Activated CD4-positive, alpha-beta T cell treated with anti-CD3 and anti-CD28 coated beads, Interleukin-2, amount 50 U/mL, for 48 hours (primary cell): ENCODE data around the gene EMB.
A peak's percentile ranks its signal among the peaks of the same experiment; 100 is the strongest.
"Not testable (repeated sequence)": the region's sequence is repeated elsewhere in the genome, so short reads cannot be mapped to it uniquely, and the experiment has no call there.

ENCODE experiments used
- DNase-seq, 2 experiments: peaks; one replicate each; pipeline ENCODE4 v3.0.0-alpha.2; 2020

The EMB gene

GRCh38 chr5:50421184-50421950 lies 19.7 kb downstream of the EMB start:
- DNase-seq: not testable (repeated sequence)

GRCh38 chr5:50420343-50420935 lies 20.6 kb downstream of the EMB start:
- DNase-seq: no peak

GRCh38 chr5:50419656-50420055 lies 21.4 kb downstream of the EMB start:
- not testable (repeated sequence) for DNase-seq

- DNase-seq: not testable (repeated sequence)
Observed at GRCh38 chr5:50416637-50417036, 24.5 kb downstream of the EMB start.

GRCh38 chr5:50415912-50416311 lies 25.2 kb downstream of the EMB start:
- DNase-seq: no peak

- DNase-seq: not testable (repeated sequence)
Observed at GRCh38 chr5:50410932-50411331, 30.2 kb downstream of the EMB start.

DNA sequence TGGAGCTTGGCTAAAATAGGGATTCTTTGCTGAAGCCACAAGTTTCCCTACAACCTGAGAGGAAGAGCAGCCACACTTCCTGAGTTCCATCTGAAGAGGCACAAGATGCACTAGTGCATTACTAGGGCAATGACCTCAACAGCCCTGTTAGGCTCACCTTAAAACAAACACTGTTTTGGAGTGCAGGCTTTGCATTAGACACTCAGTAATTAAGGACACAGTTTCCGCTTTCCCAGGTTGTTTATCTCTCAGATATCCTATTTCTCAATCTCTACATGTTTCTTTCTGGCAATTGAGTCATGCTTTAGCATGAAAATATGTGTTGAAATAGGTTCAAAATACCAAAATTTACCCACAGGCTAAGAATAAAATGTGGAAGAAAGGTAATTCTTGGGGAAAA lies 34.2 kb downstream of the EMB start:
- no peak for DNase-seq

DNA sequence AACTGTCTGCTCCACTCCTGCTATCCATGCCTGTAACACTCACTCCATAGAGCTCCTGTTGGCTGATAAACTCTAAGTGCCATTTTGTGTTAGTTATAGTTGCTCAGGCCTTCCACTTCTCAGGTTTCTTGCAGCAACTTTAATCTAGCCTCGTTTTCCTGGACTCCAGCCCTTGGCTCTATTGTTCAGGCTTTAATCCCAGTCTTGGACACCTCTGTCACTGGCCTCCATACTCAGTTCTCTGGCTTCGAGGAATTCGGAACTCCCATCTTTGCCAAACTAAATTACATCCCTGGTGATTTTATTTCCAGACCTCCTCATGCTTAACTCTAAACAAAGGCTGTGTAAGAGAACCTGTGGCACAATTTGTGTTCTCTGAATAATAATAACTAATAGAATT lies 39.8 kb downstream of the EMB start:
- DNase-seq: no peak

DNA sequence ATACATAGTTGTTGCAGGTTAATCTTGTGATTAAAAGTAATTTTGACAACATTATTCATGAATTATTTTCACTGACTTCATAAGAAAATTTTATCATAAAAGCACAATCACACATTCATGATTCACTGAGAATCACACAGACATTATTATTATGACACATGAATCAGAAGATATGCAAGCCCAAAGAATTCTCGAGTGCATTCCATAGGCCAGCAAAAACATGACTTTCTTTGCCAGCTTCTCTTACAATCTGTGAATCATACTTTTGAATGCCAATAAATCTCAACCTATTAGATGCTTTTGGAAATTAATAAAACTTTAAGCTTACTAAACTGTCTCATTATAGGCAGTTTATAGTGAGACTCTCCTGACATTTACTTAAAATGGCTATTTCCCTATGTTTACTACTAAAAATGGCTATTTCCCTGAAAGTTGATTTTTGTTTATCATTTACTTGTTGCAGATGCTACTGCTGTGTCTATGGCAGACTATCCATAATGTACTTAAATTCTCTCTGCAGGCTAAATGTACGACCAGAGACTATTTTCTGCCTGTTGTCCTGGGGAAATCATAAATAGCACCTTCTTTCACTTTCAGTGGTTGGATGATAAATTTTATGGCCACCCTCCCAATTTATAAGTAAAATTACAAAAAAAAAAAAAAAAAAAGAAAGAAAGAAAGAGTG lies 47.0 kb downstream of the EMB start:
- DNase-seq: not testable (repeated sequence)

DNA sequence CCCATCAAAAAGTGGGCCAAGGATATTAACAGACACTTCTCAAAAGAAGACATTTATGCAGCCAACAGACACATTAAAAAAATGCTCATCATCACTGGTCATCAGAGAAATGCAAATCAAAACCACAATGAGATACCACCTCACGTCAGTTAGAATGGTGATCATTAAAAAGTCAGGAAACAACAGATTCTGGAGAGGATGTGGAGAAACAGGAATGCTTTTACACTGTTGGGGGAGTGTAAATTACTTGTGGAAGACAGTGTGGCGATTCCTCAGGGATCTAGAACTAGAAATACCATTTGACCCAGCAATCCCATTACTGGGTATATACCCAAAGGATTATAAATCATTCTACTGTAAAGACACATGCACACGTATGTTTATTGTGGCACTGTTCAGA lies 48.8 kb downstream of the EMB start:
- not testable (repeated sequence) for DNase-seq

GRCh38 chr5:50384381-50384780 lies 56.7 kb downstream of the EMB start:
- not testable (repeated sequence) for DNase-seq

DNA sequence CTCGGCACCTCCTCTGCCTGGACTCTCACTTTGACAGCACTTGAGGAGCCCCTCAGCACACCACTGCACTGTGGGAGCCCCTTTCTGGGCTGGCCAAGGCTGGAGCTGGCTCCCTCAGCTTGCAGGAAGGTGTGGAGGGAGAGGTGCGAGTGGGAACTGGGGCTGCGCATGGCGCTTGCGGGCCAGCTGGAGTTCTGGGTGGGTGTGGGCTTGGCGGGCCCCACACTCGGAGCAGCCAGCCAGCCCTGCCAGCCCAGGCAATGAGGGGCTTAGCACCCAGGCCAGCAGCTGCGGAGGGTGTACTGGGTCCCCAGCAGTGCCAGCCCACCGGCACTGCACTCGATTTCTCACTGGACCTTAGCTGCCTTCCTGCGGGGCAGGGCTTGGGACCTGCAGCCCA lies 64.4 kb downstream of the EMB start:
- DNase-seq: not testable (repeated sequence)

- DNase-seq: not testable (repeated sequence)
Observed at GRCh38 chr5:50369287-50370033, 71.6 kb downstream of the EMB start.

- no peak for DNase-seq
Observed at GRCh38 chr5:50365426-50366251, 75.4 kb downstream of the EMB start.

DNA sequence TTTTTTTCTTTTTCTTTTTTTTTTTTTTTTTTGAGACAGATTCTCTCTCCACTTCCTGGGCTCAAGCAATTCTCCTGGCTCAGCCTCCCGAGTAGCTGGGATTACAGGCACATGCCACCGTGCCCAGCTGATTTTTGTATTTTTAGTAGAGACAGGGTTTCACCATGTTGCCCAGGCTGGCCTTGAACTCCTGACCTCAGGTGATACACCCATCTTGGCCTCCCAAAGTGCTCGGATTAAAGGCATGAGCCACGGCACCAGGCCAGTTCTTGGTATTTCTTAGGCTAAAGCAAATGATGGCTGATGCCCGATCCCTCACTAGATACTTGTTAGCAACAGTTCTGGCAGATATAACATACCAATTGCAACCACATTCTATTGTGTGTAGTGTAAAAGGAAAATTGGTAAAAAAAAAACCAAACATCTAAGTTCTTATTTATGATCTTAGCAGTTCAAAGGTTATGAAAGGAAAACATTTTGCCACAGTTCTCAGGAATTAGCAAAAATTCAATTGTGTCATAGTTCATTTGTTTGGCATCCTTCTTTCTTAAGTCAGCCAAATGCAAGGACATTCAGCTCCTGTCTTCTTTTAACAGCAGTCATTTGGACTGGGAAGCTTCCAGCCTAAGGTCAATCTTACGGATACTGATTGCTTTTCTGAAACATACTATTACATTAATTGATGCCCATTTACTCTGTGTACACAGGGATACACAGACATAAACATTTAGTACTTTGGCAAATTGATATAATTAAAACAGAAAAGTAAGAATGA lies 76.4 kb downstream of the EMB start:
- DNase-seq: peak in 1 of 2 experiments; percentile 10

- no peak for DNase-seq
Observed at GRCh38 chr5:50359187-50359586, 81.9 kb downstream of the EMB start.

DNA sequence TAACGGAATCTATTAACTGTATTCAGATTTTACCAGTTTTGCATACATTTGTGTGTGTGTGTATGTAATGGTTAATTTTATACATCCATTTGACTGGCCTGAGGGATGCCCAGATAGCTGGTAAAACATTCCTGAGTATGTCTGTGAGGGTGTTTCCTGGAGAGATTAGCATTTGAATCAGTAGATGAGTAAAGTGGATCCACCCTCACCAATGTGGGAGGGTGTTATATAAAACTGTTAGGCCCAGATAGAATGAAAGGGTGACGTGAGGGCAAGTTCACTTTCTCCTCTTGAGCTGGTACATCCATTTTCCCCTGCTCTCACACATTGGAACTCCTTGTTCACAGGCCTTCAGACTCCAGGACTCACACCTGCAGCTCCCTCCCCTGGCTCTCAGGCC lies 88.7 kb downstream of the EMB start:
- no peak for DNase-seq
